GM19438 (cell line): ENCODE results near the gene ABHD11.
"Not testable (repeated sequence)": the region's sequence is repeated elsewhere in the genome, so short reads cannot be mapped to it uniquely, and the experiment has no call there.

Experiments used
- ATAC-seq: cut with Tn5 transposase; IDR thresholded peaks from one replicate; pipeline ENCODE4 v1.9.1; 2021; ENCODE audit warnings: low read depth; ENCODE audit not compliant: unreplicated experiment

The ABHD11 gene

GRCh38 chr7:73738612-73739386 lies at the start of gene ABHD11:
TSS of gene ABHD11 (minus strand) at chr7:73738802. CDS start at chr7:73738770, 32 bp downstream.
- peak; percentile 82 for ATAC-seq

GRCh38 chr7:73787786-73788048 lies 49.1 kb upstream of the ABHD11 start:
- ATAC-seq = not testable (repeated sequence)

GRCh38 chr7:73786588-73786987 lies 48.0 kb upstream of the ABHD11 start:
- no peak for ATAC-seq

- ATAC-seq = no peak
Measured at GRCh38 chr7:73779517-73779916, 40.9 kb upstream of the ABHD11 start.

- no peak for ATAC-seq
Measured at GRCh38 chr7:73778801-73779389, 40.3 kb upstream of the ABHD11 start.

GRCh38 chr7:73774923-73775322 lies 36.3 kb upstream of the ABHD11 start:
- no peak for ATAC-seq

- ATAC-seq = no peak
Measured at GRCh38 chr7:73773700-73774517, 35.3 kb upstream of the ABHD11 start.

GRCh38 chr7:73770860-73771670 lies 32.5 kb upstream of the ABHD11 start:
- no peak for ATAC-seq

- ATAC-seq = no peak
Measured at GRCh38 chr7:73770002-73770859, 31.6 kb upstream of the ABHD11 start, which contains the start of gene CLDN3. TSS of gene CLDN3 (minus strand) at chr7:73770270. CDS start at chr7:73770049, 221 bp downstream.

GRCh38 chr7:73769481-73770001 lies 30.9 kb upstream of the ABHD11 start:
- ATAC-seq = no peak

GRCh38 chr7:73768641-73769480 lies 30.3 kb upstream of the ABHD11 start:
- ATAC-seq = no peak

- ATAC-seq = no peak
Measured at GRCh38 chr7:73766556-73767229, 28.1 kb upstream of the ABHD11 start.

GRCh38 chr7:73762659-73762999 lies 24.0 kb upstream of the ABHD11 start:
- ATAC-seq = no peak

GRCh38 chr7:73761854-73762658 lies 23.5 kb upstream of the ABHD11 start:
- no peak for ATAC-seq

GRCh38 chr7:73758581-73759138 lies 20.1 kb upstream of the ABHD11 start:
- ATAC-seq = no peak

- ATAC-seq = no peak
Measured at GRCh38 chr7:73749931-73750776, 11.6 kb upstream of the ABHD11 start.
